DOHH2 (cell line): ENCODE data around the gene VTI1A.

Experiments used
- H3F3A ChIP-seq: fragments of 200-600 bp; sonication (generic), shearing (Covaris generic); 2 replicates; pipeline ENCODE4 v1.6.0; 2016; ENCODE audit warnings: antibody characterized with exemption, mild to moderate bottlenecking; ENCODE audit not compliant: control insufficient read depth, insufficient read depth
- H3K27ac ChIP-seq: fragments of 200-600 bp; sonication (generic); 2 replicates; pipeline ENCODE4 v1.5.1; 2014; ENCODE audit warnings: low read depth, mild to moderate bottlenecking, low read length, moderate library complexity
- H3K27me3 ChIP-seq: fragments of 200-600 bp; sonication (generic); 2 replicates; pipeline ENCODE4 v1.6.1; 2014; ENCODE audit warnings: mild to moderate bottlenecking, low read length, mixed read lengths; ENCODE audit not compliant: control insufficient read depth
- H3K36me3 ChIP-seq: fragments of 200-600 bp; sonication (generic); 2 replicates; pipeline ENCODE4 v1.6.1; 2014; ENCODE audit warnings: mild to moderate bottlenecking, low read length, moderate library complexity, mixed read lengths; ENCODE audit not compliant: control insufficient read depth
- H3K4me1 ChIP-seq: fragments of 200-600 bp; sonication (generic); 2 replicates; pipeline ENCODE4 v1.6.1; 2014; ENCODE audit warnings: mild to moderate bottlenecking, low read length, mixed read lengths; ENCODE audit not compliant: control insufficient read depth
- H3K4me2 ChIP-seq: fragments of 200-600 bp; sonication (generic); 2 replicates; pipeline ENCODE4 v1.6.0; 2014; ENCODE audit warnings: mild to moderate bottlenecking, low read length, moderate library complexity
- H3K4me3 ChIP-seq: fragments of 200-600 bp; sonication (generic); 2 replicates; pipeline ENCODE4 v1.5.1; 2014; ENCODE audit warnings: mild to moderate bottlenecking, low read length, mixed read lengths
- H3K79me2 ChIP-seq: fragments of 200-600 bp; sonication (generic); 2 replicates; pipeline ENCODE4 v1.6.1; 2014; ENCODE audit warnings: mild to moderate bottlenecking, low read length, mixed read lengths; ENCODE audit not compliant: control insufficient read depth
- H3K9me2 ChIP-seq: fragments of 200-600 bp; sonication (generic); replicated peaks from 2 replicates; pipeline ENCODE4 v1.6.1; 2014; ENCODE audit warnings: mild to moderate bottlenecking, low read length, mixed read lengths; ENCODE audit not compliant: control insufficient read depth
- H3K9me3 ChIP-seq: fragments of 200-600 bp; sonication (generic); 2 replicates; pipeline ENCODE4 v1.6.1; 2014; ENCODE audit warnings: antibody characterized with exemption, low read length, mixed read lengths; ENCODE audit not compliant: control insufficient read depth, insufficient read depth
- H4K20me1 ChIP-seq: fragments of 200-600 bp; sonication (generic); 2 replicates; pipeline ENCODE4 v1.6.0; 2014; ENCODE audit warnings: low read depth, mild to moderate bottlenecking, antibody characterized with exemption, low read length, moderate library complexity; ENCODE audit not compliant: control insufficient read depth, insufficient read depth
- CTCF ChIP-seq: fragments of 200-600 bp; sonication (generic); IDR thresholded peaks from one replicate; pipeline ENCODE4 v1.5.1; 2014; ENCODE audit warnings: antibody characterized with exemption, mild to moderate bottlenecking, low read depth, low read length; ENCODE audit not compliant: poor library complexity, severe bottlenecking
- EZH2phosphoT487 ChIP-seq: fragments of 200-600 bp; sonication (generic); IDR thresholded peaks from 2 replicates; pipeline ENCODE4 v1.6.1; 2017; ENCODE audit warnings: borderline replicate concordance, mild to moderate bottlenecking, antibody characterized with exemption, low read length, moderate library complexity, mixed read lengths

The VTI1A gene

DNA sequence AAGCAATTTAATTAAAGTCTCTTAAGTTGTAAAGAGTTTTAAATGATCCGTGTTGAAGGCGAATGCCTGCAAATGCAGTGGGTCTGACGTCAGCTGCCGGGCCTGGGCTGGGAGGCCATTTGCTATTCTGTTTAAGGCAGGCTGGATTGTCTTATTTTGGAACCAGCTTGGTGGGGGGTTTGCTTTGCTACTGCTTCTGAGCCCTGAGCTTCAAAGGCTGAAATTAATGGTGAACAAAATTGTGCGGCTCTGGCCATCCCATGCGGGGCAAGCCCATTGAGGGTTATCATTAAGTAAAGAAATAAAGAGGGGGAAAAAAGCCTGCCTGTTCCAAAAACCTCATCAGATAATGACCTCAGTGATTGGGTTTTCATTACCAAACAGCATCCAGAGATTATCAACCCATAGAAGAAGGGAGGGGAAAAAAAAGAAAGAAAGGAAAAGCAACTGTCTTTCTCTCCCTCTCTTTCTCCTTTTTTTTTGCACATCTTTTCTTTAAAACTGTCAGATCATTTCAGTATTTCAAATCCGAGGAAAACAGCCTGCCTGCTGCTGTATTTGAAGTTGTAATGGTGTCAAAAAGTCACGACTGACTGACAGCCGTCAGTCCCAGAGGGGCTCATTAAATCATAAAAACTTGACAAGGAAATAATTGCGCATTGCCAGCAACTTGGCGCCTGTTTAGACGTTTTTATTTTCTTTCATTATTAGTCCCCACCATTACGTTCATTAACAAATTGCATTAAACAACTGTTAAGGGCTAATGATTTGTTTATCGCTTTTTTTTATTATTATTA is 371.2 kb downstream of the VTI1A start:
- Histone ChIP-seq H3K9me2 (no peaks in the 10 kb centered on the region), H3K4me1 (no peaks in the 10 kb centered on the region), H3K9me3 (no peaks in the 10 kb centered on the region), H3K36me3 (no peaks in the 10 kb centered on the region), H3K4me2 (no peak overlapping the region), H3K27ac (no peak overlapping the region), H3K27me3 (no peaks in the 10 kb centered on the region), H4K20me1 (no peaks in the 10 kb centered on the region), H3F3A (no peaks in the 10 kb centered on the region), H3K4me3 (no peak overlapping the region), H3K79me2 (no peaks in the 10 kb centered on the region)
- no peak for TF ChIP-seq EZH2phosphoT487
- no peak for TF ChIP-seq CTCF

GRCh38 chr10:112819231-112819630 is 372.2 kb downstream of the VTI1A start:
- no peaks in the 10 kb centered on the region for H3F3A ChIP-seq
- no peak overlapping the region for H3K4me3 ChIP-seq
- H3K27ac ChIP-seq = no peak overlapping the region
- H3K79me2 ChIP-seq = no peaks in the 10 kb centered on the region
- H3K4me2 ChIP-seq = no peak overlapping the region
- H3K27me3 ChIP-seq = no peaks in the 10 kb centered on the region
- H3K36me3 ChIP-seq = no peaks in the 10 kb centered on the region
- H3K9me3 ChIP-seq = no peaks in the 10 kb centered on the region
- H3K4me1 ChIP-seq = no peaks in the 10 kb centered on the region
- no peak for TF ChIP-seq CTCF
- TF ChIP-seq EZH2phosphoT487 = no peak
- no peaks in the 10 kb centered on the region for H4K20me1 ChIP-seq
- no peaks in the 10 kb centered on the region for H3K9me2 ChIP-seq

- no peaks in the 10 kb centered on the region for H3K36me3 ChIP-seq
- no peak overlapping the region for H3K4me3 ChIP-seq
- H3K9me3 ChIP-seq = no peaks in the 10 kb centered on the region
- H3K4me2 ChIP-seq = no peak overlapping the region
- H3K27me3 ChIP-seq = no peaks in the 10 kb centered on the region
- no peak for TF ChIP-seq CTCF
- no peak for TF ChIP-seq EZH2phosphoT487
- H3K9me2 ChIP-seq = no peaks in the 10 kb centered on the region
- H3K4me1 ChIP-seq = no peaks in the 10 kb centered on the region
- no peak overlapping the region for H3K27ac ChIP-seq
- no peaks in the 10 kb centered on the region for H3F3A ChIP-seq
- H3K79me2 ChIP-seq = no peaks in the 10 kb centered on the region
- H4K20me1 ChIP-seq = no peaks in the 10 kb centered on the region
These were observed 373.3 kb downstream of the VTI1A start for GRCh38 chr10:112820320-112820719.
